Inflammatory macrophage (primary cell): ENCODE data around the gene EFCAB6.

Source experiments
- DNase-seq, 2 donors: peaks; one replicate each; pipeline ENCODE4 v3.0.0-alpha.2; 2020 to 2022

The EFCAB6 gene

GRCh38 chr22:43520632-43521039 is 291.5 kb downstream of the EFCAB6 start:
- no peak for DNase-seq

GRCh38 chr22:43516996-43517635 is 295.0 kb downstream of the EFCAB6 start:
- no peak for DNase-seq

DNA sequence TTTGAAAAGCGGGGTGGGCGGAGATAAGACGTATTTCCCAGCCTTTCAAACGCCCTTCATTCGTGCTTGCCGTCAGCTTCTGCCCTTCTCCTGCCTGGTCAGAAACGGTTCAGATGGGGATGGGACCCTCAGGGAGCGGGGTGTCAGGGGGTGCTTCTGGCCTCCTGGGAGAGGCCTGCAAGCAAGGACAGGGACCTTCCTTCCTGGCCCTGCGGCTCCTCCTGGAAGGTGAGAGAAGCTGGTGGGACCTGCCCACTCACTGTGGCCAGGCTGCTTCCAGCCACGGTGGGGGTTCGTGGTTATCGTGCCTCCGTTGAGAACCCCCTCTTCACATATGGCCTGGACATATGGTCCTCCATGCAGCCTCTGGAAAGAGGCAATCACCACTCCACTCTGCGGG is 295.7 kb downstream of the EFCAB6 start:
- no peak for DNase-seq

- no peak for DNase-seq
Observed at GRCh38 chr22:43515902-43516301, 296.2 kb downstream of the EFCAB6 start.

DNA sequence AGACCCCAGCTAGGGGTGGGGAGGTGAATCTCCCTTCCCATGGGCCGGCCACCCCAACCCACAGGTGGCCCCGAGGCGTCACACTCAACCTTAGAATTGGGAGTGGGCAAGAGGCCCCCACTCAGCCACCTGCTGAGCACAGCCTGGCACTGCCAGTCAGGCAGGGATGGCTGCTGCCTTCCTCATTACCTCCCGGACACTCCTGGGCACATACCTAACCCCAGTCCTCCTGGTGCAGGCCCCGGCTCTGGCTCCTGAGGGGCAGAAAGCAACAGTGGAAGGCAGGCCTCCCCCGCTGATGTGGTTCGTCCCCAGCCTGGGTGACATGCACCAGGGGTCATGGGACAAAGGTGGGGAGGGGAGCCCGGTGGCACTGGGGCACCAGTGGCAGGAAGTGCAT is 296.7 kb downstream of the EFCAB6 start:
- DNase-seq, result no peak

DNA sequence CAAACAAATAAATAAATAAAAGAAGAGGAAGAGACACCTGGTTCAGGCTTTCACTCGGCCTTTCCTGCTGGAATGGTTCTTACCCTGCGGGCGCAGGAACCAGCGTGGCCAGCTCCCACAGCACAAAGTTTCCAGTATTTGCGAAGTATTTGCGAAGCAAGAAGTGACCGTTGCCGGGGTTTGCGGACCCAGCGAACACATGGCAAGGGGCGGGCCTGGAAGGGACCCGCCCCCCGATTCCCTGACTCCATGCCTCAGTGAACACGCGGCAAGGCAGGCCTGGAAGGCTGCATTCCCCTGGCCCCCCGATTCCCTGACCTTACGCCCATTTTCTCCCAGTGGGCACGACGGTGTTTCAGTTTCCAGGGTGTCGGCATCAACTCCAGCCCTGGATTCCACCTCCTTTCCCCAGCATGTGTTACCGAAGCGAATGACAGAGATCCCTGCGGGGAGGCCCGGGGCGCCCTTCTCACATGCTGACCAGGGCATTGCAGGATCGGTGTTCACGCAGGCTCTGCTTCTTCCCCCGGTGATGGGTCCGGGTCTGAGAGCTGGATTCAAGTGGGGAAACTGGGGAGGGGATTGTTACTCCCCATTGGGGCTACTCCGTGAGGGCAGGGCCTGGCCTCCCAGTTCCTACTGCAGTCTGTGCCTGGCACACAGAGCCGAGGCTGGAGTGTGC is 297.5 kb downstream of the EFCAB6 start:
- no peak for DNase-seq

DNA sequence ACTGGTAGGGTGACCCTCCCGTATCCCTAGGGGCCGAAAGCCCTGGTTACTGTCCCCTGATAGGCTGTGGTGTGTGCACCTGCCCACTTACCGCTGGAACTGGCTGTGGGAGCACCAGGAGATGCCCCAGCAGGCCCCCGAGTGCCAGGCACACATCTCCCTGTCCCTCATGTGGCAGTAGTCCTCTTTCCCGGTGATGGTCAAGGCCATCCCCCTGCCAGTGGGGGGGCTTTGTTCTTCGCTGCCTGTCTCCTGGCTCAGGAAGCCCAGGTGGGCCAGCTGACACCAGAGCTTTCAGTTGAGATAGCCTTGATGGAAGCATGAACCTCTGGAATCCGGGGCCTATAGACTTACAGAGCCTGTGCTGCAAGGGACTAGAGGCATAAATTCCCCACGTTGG is 299.8 kb downstream of the EFCAB6 start:
- DNase-seq, result no peak

- no peak for DNase-seq
Observed at GRCh38 chr22:43511276-43511910, 300.7 kb downstream of the EFCAB6 start.

DNA sequence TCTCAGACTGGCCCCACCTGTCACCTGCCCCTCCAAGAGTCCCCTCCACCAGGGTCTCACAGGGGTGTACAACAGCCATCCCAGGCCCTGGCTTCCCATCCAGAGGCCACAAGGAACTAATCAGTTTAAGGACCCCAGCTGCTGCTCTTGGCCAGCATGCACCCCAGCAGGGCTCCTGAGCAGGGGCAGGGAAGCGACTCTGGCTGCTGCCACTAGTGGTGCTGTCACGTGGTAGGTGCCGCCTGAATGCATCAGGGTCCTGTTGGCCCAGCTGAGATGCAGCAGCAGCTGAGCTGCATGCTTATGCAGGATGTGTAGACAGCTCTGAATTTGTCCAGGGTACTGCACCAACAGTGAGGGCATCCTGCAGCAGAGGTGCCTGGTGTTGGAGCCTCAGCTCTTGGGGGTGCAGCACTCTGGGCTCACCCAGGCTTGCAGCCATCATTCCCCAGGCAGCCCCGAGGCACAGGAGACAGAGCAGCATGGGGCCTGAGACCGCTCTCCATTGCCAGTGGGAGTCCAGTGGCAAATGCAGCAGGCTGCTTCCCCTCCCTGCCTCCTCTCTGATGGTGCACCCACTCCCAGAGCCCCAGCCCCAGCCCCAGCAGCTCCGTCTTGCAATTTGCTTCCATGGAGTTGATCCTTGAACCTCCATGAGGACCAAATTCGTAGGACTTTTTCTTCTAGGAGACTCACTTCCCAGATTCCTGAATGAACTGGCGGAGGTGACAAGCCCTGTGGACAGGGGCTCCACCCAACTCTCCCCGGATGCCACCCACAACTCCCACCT is 301.6 kb downstream of the EFCAB6 start:
- DNase-seq, result no peak

GRCh38 chr22:43509337-43509736 is 302.8 kb downstream of the EFCAB6 start:
- no peak for DNase-seq

DNA sequence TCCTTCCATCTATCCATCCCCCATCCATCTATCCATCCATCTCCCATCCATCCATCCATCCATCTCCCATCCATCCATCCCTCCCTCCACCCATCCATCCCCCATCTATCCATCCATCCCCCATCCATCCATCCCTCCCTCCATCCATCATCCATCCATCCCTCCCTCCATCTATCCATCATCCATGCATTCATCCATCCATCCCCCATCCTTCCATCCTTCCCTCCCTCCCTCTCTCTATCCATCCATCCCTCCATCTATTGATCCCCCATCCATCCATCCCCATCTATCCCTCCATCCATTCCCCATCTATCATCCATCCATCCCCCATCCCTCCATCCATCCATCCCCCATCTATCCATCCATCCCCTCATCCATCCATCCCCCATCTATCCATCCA is 303.6 kb downstream of the EFCAB6 start:
- no peak for DNase-seq

DNA sequence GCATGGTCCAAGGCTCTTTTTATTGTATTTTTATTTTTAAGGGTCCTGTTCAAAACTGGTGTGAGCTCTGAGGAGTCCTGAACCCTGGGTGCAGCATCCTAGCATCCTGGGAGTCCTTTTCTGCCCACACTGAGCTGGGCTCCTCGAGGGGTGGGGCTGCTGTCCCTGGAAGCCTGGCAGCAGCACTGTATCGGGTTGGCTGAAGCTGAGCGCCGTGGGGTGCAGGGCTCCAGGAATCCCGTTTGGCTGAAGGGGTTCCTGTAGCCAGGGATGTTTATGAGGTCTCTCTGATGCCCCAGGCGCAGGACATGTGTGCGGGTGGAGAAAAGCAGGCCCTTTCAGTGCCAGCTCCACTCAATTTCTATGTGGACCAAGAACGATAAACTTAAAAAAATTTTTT is 304.9 kb downstream of the EFCAB6 start:
- no peak for DNase-seq

- DNase-seq, result no peak
Observed at GRCh38 chr22:43506487-43506886, 305.6 kb downstream of the EFCAB6 start.

DNA sequence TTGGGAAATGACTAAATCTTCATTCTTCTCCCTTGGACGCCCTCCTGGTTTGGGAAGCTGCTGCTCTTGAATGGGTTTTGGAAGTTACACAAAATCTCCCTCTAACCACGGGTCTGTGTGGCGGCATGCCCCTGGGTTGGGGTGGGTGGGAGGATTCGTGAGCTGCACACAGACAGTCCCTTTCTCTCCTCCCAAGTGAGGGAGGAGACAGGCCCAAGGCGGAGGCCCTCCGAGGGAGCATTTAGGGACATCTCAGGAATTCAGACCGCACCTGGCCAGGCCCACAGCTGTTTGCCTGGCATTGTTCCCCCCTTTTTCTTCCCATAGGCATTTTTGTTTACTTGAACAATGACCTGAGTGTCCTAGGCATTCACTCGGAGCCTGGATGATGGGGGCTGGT is 306.2 kb downstream of the EFCAB6 start:
- no peak for DNase-seq

DNA sequence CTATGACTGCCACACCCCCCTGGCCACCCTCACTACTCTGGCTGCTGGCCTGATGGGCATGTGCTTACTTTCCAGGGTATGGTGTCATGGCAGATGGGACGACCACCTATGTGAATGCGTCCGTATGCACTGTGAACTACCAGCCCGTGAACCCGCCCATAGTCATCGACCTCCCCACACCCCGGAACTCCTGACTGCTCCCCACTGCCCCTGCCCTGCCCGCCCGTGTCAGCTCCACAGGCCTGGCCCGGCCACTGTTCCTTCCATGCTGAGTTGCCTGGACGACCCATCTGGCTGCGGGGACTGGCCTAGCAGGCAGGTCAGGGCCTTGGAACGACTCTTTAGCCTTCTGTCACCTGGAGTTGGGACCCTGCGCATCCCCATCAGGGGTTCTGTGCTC is 306.7 kb downstream of the EFCAB6 start:
- DNase-seq, result no peak

DNA sequence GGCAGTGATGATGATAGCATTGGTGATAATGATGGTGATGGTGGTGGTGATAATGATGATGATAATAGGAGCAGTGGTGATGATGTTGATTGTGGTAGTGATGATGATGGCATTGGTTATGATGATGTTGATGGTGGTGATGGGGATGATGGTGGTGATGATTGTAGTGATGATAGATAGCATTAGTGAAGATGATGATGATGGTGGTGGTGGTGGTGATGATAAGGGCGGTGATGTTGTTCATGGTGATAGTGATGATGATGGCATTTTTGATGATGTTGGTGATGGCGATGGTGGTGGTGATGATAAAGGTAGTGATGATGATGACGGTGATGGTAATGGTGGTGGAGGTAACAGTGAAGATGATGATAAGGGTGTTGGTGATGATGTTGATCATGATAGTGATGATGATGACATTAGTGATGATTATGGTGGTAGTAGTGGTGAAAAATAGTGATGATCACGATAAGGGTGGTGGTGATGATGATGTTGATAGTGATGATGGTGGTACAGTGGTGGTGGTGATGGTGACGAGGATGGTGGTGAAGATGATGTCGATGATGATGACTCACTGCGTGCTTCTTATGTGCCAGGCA is 307.3 kb downstream of the EFCAB6 start:
- no peak for DNase-seq

DNA sequence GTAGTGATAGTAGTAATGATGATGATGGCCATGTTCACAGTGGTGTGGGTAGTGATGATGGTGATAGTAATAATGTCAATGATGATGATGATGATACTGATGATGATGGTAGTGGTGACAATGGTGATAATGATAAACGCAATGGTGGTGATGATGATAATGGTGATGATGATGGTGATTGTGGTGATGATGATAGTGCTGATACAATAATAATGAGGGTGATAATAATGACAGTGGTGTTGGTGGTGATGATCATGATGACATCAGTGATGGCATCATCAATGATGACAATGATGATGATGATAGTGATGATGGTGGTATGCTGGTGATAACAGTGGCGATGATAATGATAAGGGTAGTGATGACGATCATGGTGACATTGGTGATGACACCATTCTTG is 308.0 kb downstream of the EFCAB6 start:
- DNase-seq, result no peak

DNA sequence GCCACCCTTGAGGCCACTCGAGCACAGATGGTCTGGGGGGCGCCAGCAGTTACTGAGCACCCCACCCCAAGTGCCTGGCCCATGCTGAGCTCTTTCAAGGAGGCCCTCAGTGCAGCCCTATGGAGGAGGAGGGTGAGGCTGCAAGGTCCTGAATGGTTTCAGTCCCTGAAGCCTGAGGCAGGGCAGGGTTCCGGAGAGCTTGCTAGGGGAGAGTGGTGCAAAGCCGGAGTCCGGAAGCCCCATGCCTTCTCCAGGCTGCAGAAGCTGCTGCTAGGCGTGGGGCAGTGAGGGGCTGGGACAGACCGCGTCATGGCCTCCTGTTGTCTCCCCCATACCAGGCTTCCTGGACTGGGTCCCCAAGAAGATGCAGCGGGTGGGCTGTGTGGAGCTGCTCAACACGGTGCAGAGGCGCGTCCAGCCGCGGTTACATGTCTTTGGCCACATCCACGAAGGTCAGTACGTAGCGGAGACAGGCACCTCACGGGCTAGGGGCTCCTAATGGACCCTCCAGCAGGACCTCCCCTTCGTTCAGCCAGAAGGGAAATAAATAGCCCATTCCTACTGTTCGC is 309.7 kb downstream of the EFCAB6 start:
- DNase-seq, result no peak

DNA sequence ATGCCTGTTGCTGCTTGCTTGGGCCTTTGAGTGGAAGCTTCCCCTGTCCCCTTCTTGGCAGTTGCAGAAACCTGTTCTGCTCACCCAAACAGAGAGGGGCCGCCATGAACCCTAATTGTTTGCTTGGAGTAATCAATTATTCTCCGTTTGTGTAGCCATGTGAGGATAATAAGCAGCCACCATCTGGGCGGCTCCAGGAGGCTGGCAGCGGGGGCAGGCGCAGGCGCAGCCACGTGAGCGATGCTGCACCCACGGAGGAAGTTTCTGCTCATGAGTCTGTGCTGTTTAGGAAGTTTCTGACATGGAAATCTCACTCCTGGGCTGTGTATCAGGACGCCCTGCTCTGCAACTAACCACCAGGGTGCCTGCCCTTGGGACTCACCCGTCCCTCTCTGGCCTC is 310.2 kb downstream of the EFCAB6 start:
- no peak for DNase-seq

DNA sequence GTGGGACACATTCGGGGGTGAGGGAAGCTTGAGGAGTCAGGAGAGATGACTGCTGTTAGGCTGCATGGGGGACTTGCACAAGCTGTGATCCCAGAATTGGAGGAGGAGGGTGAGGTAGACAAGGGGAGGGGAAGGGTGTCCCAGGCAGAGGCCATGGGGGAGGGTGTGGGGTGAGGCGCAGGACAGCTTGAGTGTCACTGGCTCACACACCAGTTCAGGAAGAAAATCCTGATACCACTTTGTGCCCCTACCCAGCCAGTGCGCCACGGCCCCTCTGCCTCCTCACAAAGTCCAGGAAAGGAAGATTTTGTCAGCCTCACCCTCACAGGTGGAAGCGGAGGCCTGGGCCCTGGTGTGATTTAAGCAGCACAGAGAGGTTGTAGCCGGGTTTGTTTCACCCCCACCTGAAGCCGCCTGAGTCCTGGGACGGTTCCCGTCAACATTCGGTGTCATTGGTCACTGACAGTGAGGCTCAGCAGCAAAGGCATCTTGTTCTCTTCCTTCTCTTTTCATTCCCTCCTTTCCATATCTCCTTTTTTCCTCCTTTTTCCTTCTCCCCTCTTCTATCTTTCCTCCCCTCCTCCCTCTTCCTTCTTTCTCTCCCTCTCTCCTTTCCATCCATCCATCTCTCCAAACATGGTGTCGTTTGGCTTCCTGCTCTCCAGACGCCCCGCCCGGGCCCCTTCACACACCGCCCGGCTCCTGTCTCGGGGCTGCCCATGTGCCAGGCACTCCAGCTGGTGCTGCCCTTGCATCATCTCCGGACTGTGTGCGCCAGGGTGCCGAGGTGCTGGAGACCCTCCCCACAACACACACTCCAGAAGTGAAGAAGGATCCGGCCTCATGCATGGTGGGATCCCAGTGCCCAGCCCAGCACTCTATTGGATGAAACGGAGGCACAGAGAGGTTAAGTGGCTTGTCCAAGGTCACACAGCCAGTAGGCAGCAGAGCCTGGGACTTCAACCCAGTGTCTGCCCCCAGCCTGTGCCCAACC is 311.0 kb downstream of the EFCAB6 start:
- DNase-seq, result no peak

- no peak for DNase-seq
Observed at GRCh38 chr22:43498856-43499253, 313.2 kb downstream of the EFCAB6 start.
